Measurements from ENCODE around the gene VRK3.
"Not testable (repeated sequence)": the region's sequence is repeated elsewhere in the genome, so short reads cannot be mapped to it uniquely, and the experiment has no call there.

VRK3 gene

GRCh38 chr19:49957262-49957915 is 67.8 kb downstream of the VRK3 start:
- no peak for DNase-seq (ENCODE audit: low spot score)
- no peak for FAIRE-seq

GRCh38 chr19:49956115-49956495 is 69.1 kb downstream of the VRK3 start:
- FAIRE-seq: no peak

GRCh38 chr19:49954933-49955332 is 70.2 kb downstream of the VRK3 start:
- FAIRE-seq (no peak), DNase-seq (ENCODE audit: low spot score) (no peak)

More at GRCh38 chr19:49956115-49956495, 69.1 kb downstream of the VRK3 start:
- no peak for DNase-seq (ENCODE audit: low spot score)

- DNase-seq (ENCODE audit: low spot score): no peak
- FAIRE-seq: no peak
These were observed 70.9 kb downstream of the VRK3 start for GRCh38 chr19:49954092-49954829.

GRCh38 chr19:49953416-49953815 is 71.8 kb downstream of the VRK3 start:
- no peak for FAIRE-seq
- no peak for DNase-seq (ENCODE audit: low spot score)

- DNase-seq (ENCODE audit: low spot score) (no peak), FAIRE-seq (no peak)
These were observed 72.3 kb downstream of the VRK3 start for GRCh38 chr19:49952906-49953305.

- no peak for FAIRE-seq
- no peak for DNase-seq (ENCODE audit: low spot score)
These were observed 72.7 kb downstream of the VRK3 start for GRCh38 chr19:49952479-49952836.

- no peak for DNase-seq (ENCODE audit: low spot score)
These were observed 73.2 kb downstream of the VRK3 start for GRCh38 chr19:49951806-49952478.

GRCh38 chr19:49950956-49951526 is 74.1 kb downstream of the VRK3 start:
- FAIRE-seq (no peak), DNase-seq (ENCODE audit: low spot score) (no peak)

More at GRCh38 chr19:49951806-49952478, 73.2 kb downstream of the VRK3 start:
- FAIRE-seq: no peak

GRCh38 chr19:49950590-49950948 is 74.6 kb downstream of the VRK3 start:
- DNase-seq (ENCODE audit: low spot score) (no peak), FAIRE-seq (no peak)

GRCh38 chr19:49949742-49950589 is 75.2 kb downstream of the VRK3 start:
- DNase-seq (ENCODE audit: low spot score): no peak
- no peak for FAIRE-seq

GRCh38 chr19:49946415-49946814 is 78.8 kb downstream of the VRK3 start:
- no peak for DNase-seq (ENCODE audit: low spot score)
- FAIRE-seq: no peak

GRCh38 chr19:49944567-49944966 is 80.6 kb downstream of the VRK3 start:
- not testable (repeated sequence) for FAIRE-seq; DNase-seq (ENCODE audit: low spot score)

- DNase-seq (ENCODE audit: low spot score): no peak
- no peak for FAIRE-seq
These were observed 84.7 kb downstream of the VRK3 start for GRCh38 chr19:49940482-49940791.

- DNase-seq (ENCODE audit: low spot score): no peak
- no peak for FAIRE-seq
These were observed 85.3 kb downstream of the VRK3 start for GRCh38 chr19:49939721-49940481.

GRCh38 chr19:49938662-49939061 is 86.5 kb downstream of the VRK3 start:
- FAIRE-seq: no peak

GRCh38 chr19:49937750-49938381 is 87.3 kb downstream of the VRK3 start:
- DNase-seq (ENCODE audit: low spot score): peak; percentile 26

More at GRCh38 chr19:49938662-49939061, 86.5 kb downstream of the VRK3 start:
- DNase-seq (ENCODE audit: low spot score): no peak

GRCh38 chr19:49936549-49936948 is 88.6 kb downstream of the VRK3 start:
- DNase-seq (ENCODE audit: low spot score) (no peak), FAIRE-seq (no peak)

More at GRCh38 chr19:49937750-49938381, 87.3 kb downstream of the VRK3 start:
- FAIRE-seq: no peak

GRCh38 chr19:49933643-49934042 is 91.5 kb downstream of the VRK3 start:
- DNase-seq (ENCODE audit: low spot score) (no peak), FAIRE-seq (no peak)

- no peak for DNase-seq (ENCODE audit: low spot score)
- FAIRE-seq: no peak
These were observed 92.4 kb downstream of the VRK3 start for GRCh38 chr19:49932731-49933131.
